Mesenchymal stem cell (in vitro differentiated cells and primary cell): ENCODE results near the gene PPM1E.
"Not testable (repeated sequence)": the region's sequence is repeated elsewhere in the genome, so short reads cannot be mapped to it uniquely, and the experiment has no call there.

Experiments used
- DNase-seq: peaks from one replicate; pipeline ENCODE4 v3.0.0-alpha.2; 2013
- H2AFZ ChIP-seq: one replicate; pipeline ENCODE4 v1.6.1; 2013; ENCODE audit warnings: low read depth, mild to moderate bottlenecking, control low read depth, inconsistent platforms, low read length, moderate library complexity
- H2AK5ac ChIP-seq: 2 replicates; pipeline ENCODE4 v1.6.1; 2013; ENCODE audit warnings: low read length, moderate library complexity, mild to moderate bottlenecking, inconsistent platforms; ENCODE audit not compliant: severe bottlenecking
- H2BK120ac ChIP-seq: one replicate; pipeline ENCODE4 v1.6.1; 2013; ENCODE audit warnings: low read depth, mild to moderate bottlenecking, inconsistent platforms, low read length, moderate library complexity
- H2BK12ac ChIP-seq, 2 experiments: one replicate each; pipeline ENCODE4 v1.6.1; 2013; ENCODE audit warnings: inconsistent platforms in 2 of 2, low read length in 2 of 2, mild to moderate bottlenecking in 2 of 2, moderate library complexity in 2 of 2, control low read depth in 1 of 2
- H2BK15ac ChIP-seq: one replicate; pipeline ENCODE4 v1.6.1; 2013; ENCODE audit warnings: mild to moderate bottlenecking, low read depth, inconsistent platforms; ENCODE audit not compliant: poor library complexity, severe bottlenecking
- H2BK5ac ChIP-seq: 2 replicates; pipeline ENCODE4 v1.6.1; 2013; ENCODE audit warnings: low read depth, mild to moderate bottlenecking, low read length, control low read depth, inconsistent platforms; ENCODE audit not compliant: poor library complexity, severe bottlenecking
- H3K14ac ChIP-seq, 2 experiments: one replicate each; pipeline ENCODE4 v1.6.1; 2013; ENCODE audit warnings: inconsistent platforms in 2 of 2, low read length in 2 of 2, control low read depth in 1 of 2, mild to moderate bottlenecking in 1 of 2, moderate library complexity in 1 of 2
- H3K18ac ChIP-seq, 2 experiments: one replicate each; pipeline ENCODE4 v1.6.1; 2013; ENCODE audit warnings: inconsistent platforms in 2 of 2, low read length in 2 of 2, control low read depth in 1 of 2, low read depth in 1 of 2, mild to moderate bottlenecking in 1 of 2
- H3K23ac ChIP-seq, 2 experiments: one replicate each; pipeline ENCODE4 v1.6.1; 2013; ENCODE audit warnings: inconsistent platforms in 2 of 2, low read length in 2 of 2, mild to moderate bottlenecking in 2 of 2, moderate library complexity in 2 of 2, control low read depth in 1 of 2
- H3K27ac ChIP-seq: 2 replicates; pipeline ENCODE4 v1.5.1; 2013; ENCODE audit warnings: mild to moderate bottlenecking, moderate library complexity, low read length, control low read depth, inconsistent platforms; ENCODE audit not compliant: poor library complexity, severe bottlenecking
- H3K27me3 ChIP-seq, 2 experiments: 2 replicates each; pipeline versions ENCODE4 v1.6.1 to v1.7.0; 2013; ENCODE audit warnings: low read length in 2 of 2, mild to moderate bottlenecking in 2 of 2, moderate library complexity in 2 of 2, control low read depth in 1 of 2, inconsistent platforms in 1 of 2; ENCODE audit not compliant: control insufficient read depth in 1 of 2, insufficient read depth in 1 of 2
- H3K36me3 ChIP-seq, 2 experiments: 2 replicates each; pipeline versions ENCODE4 v1.6.1 to v1.7.0; 2013; ENCODE audit warnings: low read length in 2 of 2, control low read depth in 1 of 2, inconsistent platforms in 1 of 2, low read depth in 1 of 2, mild to moderate bottlenecking in 1 of 2; ENCODE audit not compliant: insufficient read depth in 2 of 2, control insufficient read depth in 1 of 2
- H3K4ac ChIP-seq, 2 experiments: one replicate each; pipeline ENCODE4 v1.6.1; 2013; ENCODE audit warnings: inconsistent platforms in 2 of 2, low read length in 2 of 2, mild to moderate bottlenecking in 2 of 2, moderate library complexity in 2 of 2, control low read depth in 1 of 2, low read depth in 1 of 2
- H3K4me1 ChIP-seq: 2 replicates; pipeline ENCODE4 v1.6.1; 2013; ENCODE audit warnings: low read depth, low read length, control low read depth; ENCODE audit not compliant: control insufficient read depth, insufficient read depth
- H3K4me2 ChIP-seq: 2 replicates; pipeline ENCODE4 v1.6.1; 2013; ENCODE audit warnings: low read length, mild to moderate bottlenecking, inconsistent platforms; ENCODE audit not compliant: poor library complexity, severe bottlenecking
- H3K4me3 ChIP-seq, 2 experiments: 2 replicates each; pipeline versions ENCODE4 v1.5.1 to v1.7.0; 2013; ENCODE audit warnings: low read length in 2 of 2, mild to moderate bottlenecking in 2 of 2, control low read depth in 1 of 2, low read depth in 1 of 2; ENCODE audit not compliant: insufficient read depth in 1 of 2
- H3K79me1 ChIP-seq: replicated peaks from 2 replicates; pipeline ENCODE4 v1.6.1; 2013; ENCODE audit warnings: mild to moderate bottlenecking, control low read depth, low read length, inconsistent platforms; ENCODE audit not compliant: poor library complexity, severe bottlenecking
- H3K9ac ChIP-seq: 2 replicates; pipeline ENCODE4 v1.7.0; 2013; ENCODE audit warnings: mild to moderate bottlenecking, low read length, moderate library complexity
- H3K9me3 ChIP-seq: 2 replicates; pipeline ENCODE4 v1.7.0; 2013; ENCODE audit warnings: mild to moderate bottlenecking, low read length; ENCODE audit not compliant: control insufficient read depth
- H4K8ac ChIP-seq: one replicate; pipeline ENCODE4 v1.6.1; 2013; ENCODE audit warnings: inconsistent platforms, mild to moderate bottlenecking, low read length, moderate library complexity
- H4K91ac ChIP-seq: one replicate; pipeline ENCODE4 v1.6.1; 2013; ENCODE audit warnings: mild to moderate bottlenecking, low read length, inconsistent platforms
- WGBS: methylation state at CpG from one replicate; pipeline ENCODE4 v1.1.7; 2013; ENCODE audit warnings: mixed read lengths; 5-methylcytosine and 5-hydroxymethylcytosine counted together

The PPM1E gene

GRCh38 chr17:58764373-58764772 lies 8.7 kb downstream of the PPM1E start:
- H3K18ac ChIP-seq, result no peak overlapping the region
- H3K9ac ChIP-seq, result no peak overlapping the region
- no peak overlapping the region for H2BK12ac ChIP-seq
- no peak overlapping the region for H2BK15ac ChIP-seq
- H4K8ac ChIP-seq, result no peak overlapping the region
- H3K27me3 ChIP-seq, result peaks cover 17 to 21% of the 10 kb centered on the region in 2 experiments
- no peaks in the 10 kb centered on the region for H3K36me3 ChIP-seq
- WGBS, result 66% methylated on average over 4 of the region's 5 CpGs
- H2BK120ac ChIP-seq, result no peak overlapping the region
- H2AK5ac ChIP-seq, result no peak overlapping the region
- no peak overlapping the region for H3K4ac ChIP-seq
- H3K4me2 ChIP-seq, result no peak overlapping the region
- no peak overlapping the region for H3K4me3 ChIP-seq
- no peaks in the 10 kb centered on the region for H3K79me1 ChIP-seq
- H3K4me1 ChIP-seq, result peaks cover 4% of the 10 kb centered on the region
- DNase-seq, result no peak
- no peak overlapping the region for H3K27ac ChIP-seq
- H3K14ac ChIP-seq, result no peak overlapping the region
- H2BK5ac ChIP-seq, result no peak overlapping the region
- H4K91ac ChIP-seq, result no peak overlapping the region
- no peaks in the 10 kb centered on the region for H3K9me3 ChIP-seq
- no peak overlapping the region for H3K23ac ChIP-seq
- no peak overlapping the region for H2AFZ ChIP-seq

- H4K8ac ChIP-seq, H2BK120ac ChIP-seq, H3K79me1 ChIP-seq, H2AK5ac ChIP-seq, H3K9me3 ChIP-seq, DNase-seq, H2AFZ ChIP-seq, H2BK12ac ChIP-seq, H3K27ac ChIP-seq, H3K27me3 ChIP-seq, H3K23ac ChIP-seq, H3K4me3 ChIP-seq, H2BK5ac ChIP-seq, H3K9ac ChIP-seq, H3K18ac ChIP-seq, H3K4ac ChIP-seq, H4K91ac ChIP-seq, H2BK15ac ChIP-seq, H3K4me1 ChIP-seq, H3K4me2 ChIP-seq, H3K14ac ChIP-seq, H3K36me3 ChIP-seq: not testable (repeated sequence)
- 65% methylated on average over 2 of the region's 5 CpGs for WGBS
These were observed 22.8 kb downstream of the PPM1E start for GRCh38 chr17:58778482-58778881.

- Histone ChIP-seq H2BK15ac (no peak overlapping the region), H3K36me3 (no peaks in the 10 kb centered on the region)
These were observed 23.8 kb downstream of the PPM1E start for GRCh38 chr17:58779446-58779845.

DNA sequence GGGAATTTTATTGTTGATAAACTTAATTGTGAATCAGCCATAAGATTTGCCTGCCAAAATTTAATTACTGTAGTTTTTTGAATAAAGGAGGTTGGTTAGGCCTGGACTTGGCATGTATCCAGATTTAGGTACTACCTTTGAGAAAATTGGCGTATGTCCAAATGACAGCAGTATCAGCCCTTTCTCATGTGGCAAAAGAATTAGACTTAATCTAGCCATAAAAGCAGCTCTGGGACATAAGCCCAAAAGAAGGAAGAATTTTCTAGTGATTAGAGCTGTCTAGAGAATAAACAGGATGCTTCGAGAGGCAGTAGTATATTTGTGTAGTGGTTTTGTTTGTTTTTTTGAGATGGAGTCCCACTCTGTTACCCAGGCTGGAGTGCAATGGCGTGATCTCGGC lies 27.7 kb downstream of the PPM1E start:
- Histone ChIP-seq H3K9me3 (no peaks in the 10 kb centered on the region), H4K91ac (no peak overlapping the region)
- 87% methylated on average over 4 of the region's 4 CpGs for WGBS

More at GRCh38 chr17:58779446-58779845, 23.8 kb downstream of the PPM1E start:
- H3K14ac ChIP-seq, result no peak overlapping the region
- no peak for DNase-seq
- H4K91ac ChIP-seq, result no peak overlapping the region
- WGBS, result no CpG with 5 or more reads among the region's 1 CpG
- H3K4me1 ChIP-seq, result no peaks in the 10 kb centered on the region
- no peak overlapping the region for H3K18ac ChIP-seq
- no peak overlapping the region for H3K4me2 ChIP-seq
- H3K27me3 ChIP-seq, result no peaks in the 10 kb centered on the region
- no peak overlapping the region for H2AFZ ChIP-seq
- H2BK5ac ChIP-seq, result no peak overlapping the region
- H3K9ac ChIP-seq, result no peak overlapping the region
- no peak overlapping the region for H3K4ac ChIP-seq
- no peak overlapping the region for H3K27ac ChIP-seq
- H3K23ac ChIP-seq, result no peak overlapping the region
- H2AK5ac ChIP-seq, result no peak overlapping the region
- H4K8ac ChIP-seq, result no peak overlapping the region
- H2BK12ac ChIP-seq, result no peak overlapping the region
- H3K9me3 ChIP-seq, result no peaks in the 10 kb centered on the region
- H3K79me1 ChIP-seq, result no peaks in the 10 kb centered on the region
- H2BK120ac ChIP-seq, result no peak overlapping the region
- H3K4me3 ChIP-seq, result no peak overlapping the region

More for the DNA sequence above, 27.7 kb downstream of the PPM1E start:
- Histone ChIP-seq H3K4ac (no peak overlapping the region), H2AK5ac (no peak overlapping the region), H3K27me3 (no peaks in the 10 kb centered on the region), H3K4me2 (no peak overlapping the region), H4K8ac (no peak overlapping the region), H3K79me1 (no peaks in the 10 kb centered on the region), H2BK5ac (no peak overlapping the region), H3K14ac (no peak overlapping the region), H2BK12ac (no peak overlapping the region), H3K36me3 (no peaks in the 10 kb centered on the region), H3K27ac (no peak overlapping the region), H3K9ac (no peak overlapping the region), H2BK120ac (no peak overlapping the region), H3K4me3 (no peak overlapping the region), H2AFZ (no peak overlapping the region), H3K4me1 (no peaks in the 10 kb centered on the region), H3K23ac (no peak overlapping the region), H3K18ac (no peak overlapping the region), H2BK15ac (no peak overlapping the region)
- no peak for DNase-seq
